RWPE1 (cell line): ENCODE measurements around the gene SLC15A1.

ENCODE experiments used
- CTCF ChIA-PET: fragments of 350-600 bp; sonication (Branson Sonifier 250); formaldehyde crosslinking; extraction: SDS; loops from one replicate; lab custom pipeline; 2021; lab: Yijun Ruan, JAX
- POLR2A ChIA-PET: fragments of 400-600 bp; formaldehyde crosslinking; extraction: SDS; loops from one replicate; lab custom pipeline; 2020; ENCODE audit warnings: antibody characterized with exemption; ENCODE audit not compliant: low non-redundant PET; lab: Yijun Ruan, JAX
- DNase-seq: peaks from one replicate; pipeline ENCODE4 v3.0.0; 2012; ENCODE audit warnings: low spot score
- H3K27ac ChIP-seq: fragments of 450-650 bp; 2 replicates; pipeline ENCODE4 v1.5.1; 2017
- TF ChIP-seq, protein P1 (sequence below): fragments of 450-650 bp; conservative IDR thresholded peaks from 2 replicates; pipeline ENCODE4 v1.5.1; 2017; ENCODE audit warnings: low read depth, mild to moderate bottlenecking

Gene SLC15A1

DNA sequence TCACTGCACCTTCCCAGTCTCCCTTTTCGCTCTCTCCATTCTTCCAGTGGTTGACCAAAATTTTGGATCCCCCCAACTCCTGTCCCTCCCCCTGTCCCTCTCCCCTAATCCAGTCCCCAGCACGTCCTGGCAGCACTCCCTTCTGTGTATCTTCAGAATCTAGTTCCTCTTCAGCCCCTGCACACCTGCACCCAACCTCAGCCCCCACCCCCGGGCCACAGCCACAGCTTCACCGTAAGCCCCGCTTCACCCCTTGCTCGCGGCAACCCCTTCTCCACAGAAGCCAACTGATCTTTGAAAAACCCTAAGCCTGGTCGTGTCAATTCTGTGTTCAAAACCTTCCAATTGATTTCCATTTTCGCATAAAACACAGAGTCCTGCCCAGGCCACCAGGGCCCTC is 35.5 kb upstream of the SLC15A1 start:
- ChIA-PET POLR2A (no interaction called here), CTCF (no interaction called here)
- H3K27ac ChIP-seq = no peak overlapping the region
- TF ChIP-seq, protein P1, sequence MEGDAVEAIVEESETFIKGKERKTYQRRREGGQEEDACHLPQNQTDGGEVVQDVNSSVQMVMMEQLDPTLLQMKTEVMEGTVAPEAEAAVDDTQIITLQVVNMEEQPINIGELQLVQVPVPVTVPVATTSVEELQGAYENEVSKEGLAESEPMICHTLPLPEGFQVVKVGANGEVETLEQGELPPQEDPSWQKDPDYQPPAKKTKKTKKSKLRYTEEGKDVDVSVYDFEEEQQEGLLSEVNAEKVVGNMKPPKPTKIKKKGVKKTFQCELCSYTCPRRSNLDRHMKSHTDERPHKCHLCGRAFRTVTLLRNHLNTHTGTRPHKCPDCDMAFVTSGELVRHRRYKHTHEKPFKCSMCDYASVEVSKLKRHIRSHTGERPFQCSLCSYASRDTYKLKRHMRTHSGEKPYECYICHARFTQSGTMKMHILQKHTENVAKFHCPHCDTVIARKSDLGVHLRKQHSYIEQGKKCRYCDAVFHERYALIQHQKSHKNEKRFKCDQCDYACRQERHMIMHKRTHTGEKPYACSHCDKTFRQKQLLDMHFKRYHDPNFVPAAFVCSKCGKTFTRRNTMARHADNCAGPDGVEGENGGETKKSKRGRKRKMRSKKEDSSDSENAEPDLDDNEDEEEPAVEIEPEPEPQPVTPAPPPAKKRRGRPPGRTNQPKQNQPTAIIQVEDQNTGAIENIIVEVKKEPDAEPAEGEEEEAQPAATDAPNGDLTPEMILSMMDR = no peak
- no peak for DNase-seq

DNA sequence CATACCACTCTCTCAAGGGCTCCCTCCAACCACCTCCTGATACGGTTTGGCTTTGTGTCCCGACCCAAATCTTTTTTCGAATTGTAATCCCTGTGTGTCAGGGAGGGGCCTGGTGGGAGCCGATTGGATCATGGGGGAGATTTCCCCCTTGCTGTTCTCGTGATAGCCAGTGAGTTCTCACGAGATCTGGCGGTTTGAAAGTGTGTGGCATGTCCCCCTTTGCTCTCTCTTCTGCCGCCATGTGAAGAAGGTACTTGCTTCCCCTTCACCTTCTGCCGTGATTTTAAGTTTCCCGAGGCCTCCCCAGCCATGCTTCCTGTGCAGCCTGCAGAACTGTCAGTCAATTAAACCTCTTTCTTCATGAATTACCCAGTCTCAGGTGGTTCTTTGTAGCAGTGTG is 34.7 kb upstream of the SLC15A1 start:
- no peak for DNase-seq
- TF ChIP-seq, protein P1 = no peak
- H3K27ac ChIP-seq = no peak overlapping the region
- ChIA-PET CTCF (no interaction called here), POLR2A (no interaction called here)

GRCh38 chr13:98786023-98786422 is 33.6 kb upstream of the SLC15A1 start:
- ChIA-PET POLR2A (no interaction called here), CTCF (no interaction called here)
- TF ChIP-seq, protein P1 = no peak
- no peak overlapping the region for H3K27ac ChIP-seq
- no peak for DNase-seq

GRCh38 chr13:98785405-98785804 is 32.9 kb upstream of the SLC15A1 start:
- TF ChIP-seq, protein P1 = no peak
- H3K27ac ChIP-seq = no peak overlapping the region
- POLR2A ChIA-PET = no interaction called here
- DNase-seq = no peak
- CTCF ChIA-PET = no interaction called here

DNA sequence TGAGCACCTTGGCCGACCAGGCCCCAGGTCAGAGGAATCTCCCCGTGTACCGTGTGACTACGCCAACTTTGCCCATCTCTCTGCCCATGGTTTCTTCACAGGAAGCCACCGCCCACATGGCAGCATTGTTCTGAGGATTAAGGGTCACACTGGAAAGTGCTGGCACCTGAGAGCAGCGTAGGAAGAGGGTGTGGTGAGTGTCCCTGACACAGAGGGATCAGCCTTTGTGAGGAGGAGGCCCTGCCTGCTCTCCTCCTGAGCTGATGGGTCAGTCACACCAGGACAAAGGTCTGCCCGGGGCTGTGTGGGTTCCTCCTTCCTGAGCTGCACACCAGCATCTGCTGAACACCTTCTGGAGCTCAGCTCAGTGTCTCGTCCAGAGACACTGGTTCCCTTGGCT is 32.2 kb upstream of the SLC15A1 start:
- no peak overlapping the region for H3K27ac ChIP-seq
- TF ChIP-seq, protein P1 = no peak
- CTCF ChIA-PET = interaction anchor here (0.5 kb wide), 1 partner anchor 67 kb away, joined by 3 read pairs; no protein-coding TSS in a partner anchor
- POLR2A ChIA-PET = no interaction called here
- DNase-seq = no peak

GRCh38 chr13:98783856-98784478 is 31.5 kb upstream of the SLC15A1 start:
- ChIA-PET CTCF (interaction anchor here (0.5 kb wide), 1 partner anchor 66 kb away, joined by 3 read pairs; no protein-coding TSS in a partner anchor), POLR2A (no interaction called here)
- TF ChIP-seq, protein P1 = no peak
- no peak overlapping the region for H3K27ac ChIP-seq
- DNase-seq = no peak
